ENCODE measurements around the gene CDYL.

The CDYL gene

GRCh38 chr6:4909063-4909706 is 133.0 kb downstream of the CDYL start:
- DNase-seq (ENCODE audit: low read depth), result no peak

DNA sequence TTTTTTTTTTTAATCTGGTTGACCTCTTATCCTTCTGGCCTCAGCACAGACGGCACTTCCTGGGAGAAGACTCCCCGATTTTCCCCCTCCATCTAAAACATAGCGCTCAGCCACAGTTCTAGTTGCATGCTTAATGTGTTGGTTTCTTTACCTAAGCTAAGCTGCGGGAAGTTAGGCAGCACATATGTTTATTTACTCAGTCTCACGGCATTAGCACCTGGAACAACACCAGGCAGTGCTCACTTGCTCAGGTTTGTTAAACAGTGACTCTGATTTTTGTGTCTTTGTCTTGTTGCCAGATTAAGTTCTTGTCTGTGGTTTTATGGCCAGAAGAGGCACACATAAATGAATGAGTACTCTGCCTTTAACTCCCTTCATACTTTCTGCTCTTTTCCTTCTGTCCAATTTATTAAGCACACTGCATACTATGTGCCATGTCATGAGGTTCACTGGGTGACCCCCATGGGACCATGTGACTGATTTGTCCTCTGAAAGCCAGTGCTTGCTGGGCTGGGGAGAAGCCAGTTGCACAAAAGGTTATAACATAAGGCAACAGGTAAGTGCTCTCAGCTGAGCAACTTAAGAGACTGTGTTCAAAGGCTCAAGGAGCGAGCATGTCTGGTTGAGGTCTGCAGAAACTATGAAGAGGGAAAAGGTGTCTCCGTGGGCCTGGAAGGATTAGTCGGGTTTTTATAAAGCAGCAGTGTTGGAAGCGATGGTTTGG is 134.0 kb downstream of the CDYL start:
- DNase-seq (ENCODE audit: low read depth), result no peak

- no peak for DNase-seq (ENCODE audit: low read depth)
These were observed 136.4 kb downstream of the CDYL start for GRCh38 chr6:4912559-4912958.

GRCh38 chr6:4913705-4914419 is 137.7 kb downstream of the CDYL start:
- DNase-seq (ENCODE audit: low read depth), result no peak

GRCh38 chr6:4914420-4915159 is 138.4 kb downstream of the CDYL start:
- DNase-seq (ENCODE audit: low read depth), result no peak

DNA sequence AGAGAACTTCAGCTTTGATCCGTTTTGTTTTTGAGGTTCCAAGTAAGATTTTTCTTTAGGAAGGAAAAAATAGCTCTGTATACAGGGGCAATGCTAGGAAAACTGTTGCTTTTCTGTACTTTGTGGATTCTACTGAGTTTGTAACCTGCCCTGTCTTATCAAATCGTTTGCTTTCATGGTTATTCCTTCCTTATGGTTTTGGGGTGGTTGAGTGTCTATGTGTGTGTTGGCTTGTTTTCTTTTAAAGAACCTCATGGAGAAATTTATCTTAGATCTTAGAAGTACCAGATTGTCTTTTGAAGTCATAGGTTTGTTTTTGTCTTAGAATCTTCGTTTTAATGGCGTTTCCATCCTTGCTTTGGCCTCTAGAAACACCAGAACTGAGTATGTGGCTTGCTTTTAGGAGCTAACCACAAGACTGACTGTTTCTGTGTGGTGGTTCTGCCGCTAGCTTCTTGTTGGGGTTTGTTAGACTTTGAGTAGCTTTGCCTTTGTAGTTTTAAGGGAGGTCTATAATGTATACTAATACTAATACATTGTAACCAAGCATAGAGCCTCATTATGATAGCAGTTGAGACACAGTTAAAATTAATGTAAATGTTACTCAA is 140.9 kb downstream of the CDYL start:
- DNase-seq (ENCODE audit: low read depth), result no peak

GRCh38 chr6:4920914-4921410 is 144.8 kb downstream of the CDYL start:
- no peak for DNase-seq (ENCODE audit: low read depth)

GRCh38 chr6:4922488-4923037 is 146.4 kb downstream of the CDYL start:
- no peak for DNase-seq (ENCODE audit: low read depth)

- no peak for DNase-seq (ENCODE audit: low read depth)
These were observed 146.9 kb downstream of the CDYL start for GRCh38 chr6:4923081-4923480.

DNA sequence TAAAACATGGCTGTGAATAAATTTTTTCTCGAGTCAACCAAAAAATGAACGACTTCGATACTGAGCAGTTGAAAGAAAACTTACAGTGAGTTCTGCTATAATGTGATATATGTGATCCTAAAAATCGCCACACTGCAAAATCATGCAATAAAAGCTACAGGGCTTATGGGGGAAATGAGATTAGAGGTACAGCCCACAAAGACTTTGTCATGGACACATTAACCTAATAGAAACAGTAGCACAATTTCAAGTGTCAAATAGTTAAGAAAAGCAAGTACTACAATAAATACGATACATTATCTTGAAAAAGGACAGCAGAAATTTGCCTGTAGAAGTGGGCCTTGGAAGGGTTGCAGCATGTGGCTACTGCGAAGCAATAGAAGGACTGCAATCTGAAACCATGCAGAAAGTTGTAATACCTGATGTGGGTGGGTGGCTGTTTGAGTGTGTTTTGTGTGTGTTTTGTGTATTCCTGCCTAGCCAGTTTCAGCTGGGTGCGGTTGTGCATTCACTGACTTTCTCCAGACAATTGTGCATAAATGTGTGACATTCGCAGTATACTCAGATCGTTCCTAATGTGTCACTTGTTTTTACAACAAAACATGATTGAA is 148.6 kb downstream of the CDYL start:
- DNase-seq (ENCODE audit: low read depth), result no peak

DNA sequence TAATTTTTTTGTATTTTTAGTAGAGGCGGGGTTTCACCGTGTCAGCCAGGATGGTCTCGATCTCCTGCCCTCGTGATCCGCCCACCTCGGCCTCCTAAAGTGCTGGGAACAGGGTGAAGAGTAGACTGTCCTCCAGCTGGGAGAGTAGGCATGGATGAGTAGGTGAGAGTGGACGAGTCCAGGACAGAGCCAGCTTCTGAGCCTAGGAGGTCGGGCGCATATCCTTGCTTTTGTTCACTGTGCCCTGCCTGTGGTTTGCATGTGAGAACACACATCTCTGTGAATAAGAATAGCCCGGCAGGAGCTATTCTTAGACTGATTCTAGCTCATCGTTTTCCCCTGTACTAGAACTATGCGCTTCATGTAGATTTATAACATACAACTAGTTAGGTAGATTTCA is 149.4 kb downstream of the CDYL start:
- no peak for DNase-seq (ENCODE audit: low read depth)

- DNase-seq (ENCODE audit: low read depth), result no peak
These were observed 152.2 kb downstream of the CDYL start for GRCh38 chr6:4928426-4928825.

DNA sequence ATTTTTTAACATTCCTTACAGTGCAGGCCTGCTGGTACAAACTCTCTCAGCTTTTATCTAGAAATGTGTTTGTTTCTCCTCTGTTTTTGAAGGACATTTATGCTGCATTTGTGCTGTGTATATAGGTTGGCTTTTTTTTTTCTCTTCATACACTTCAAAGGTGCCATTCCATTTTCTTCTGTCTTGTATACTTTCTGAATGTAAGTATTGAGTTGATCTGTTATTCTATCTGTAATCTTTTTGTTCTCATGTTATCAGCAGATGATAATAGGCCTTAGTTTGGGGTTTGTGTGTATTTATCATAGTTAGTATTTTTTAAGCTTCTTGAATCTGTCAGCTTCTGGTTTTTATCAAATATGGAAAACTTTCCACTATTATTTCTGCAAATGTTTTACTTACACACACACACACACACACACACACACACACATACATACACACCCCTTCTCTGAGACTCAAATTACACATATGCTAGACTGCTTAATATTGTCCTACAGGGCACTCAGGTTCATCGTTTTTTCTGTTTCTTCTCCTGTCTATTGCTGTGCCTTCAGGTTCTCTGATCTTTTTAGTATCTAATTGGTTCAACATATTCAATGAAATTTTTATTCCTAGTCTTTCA is 153.0 kb downstream of the CDYL start:
- no peak for DNase-seq (ENCODE audit: low read depth)

DNA sequence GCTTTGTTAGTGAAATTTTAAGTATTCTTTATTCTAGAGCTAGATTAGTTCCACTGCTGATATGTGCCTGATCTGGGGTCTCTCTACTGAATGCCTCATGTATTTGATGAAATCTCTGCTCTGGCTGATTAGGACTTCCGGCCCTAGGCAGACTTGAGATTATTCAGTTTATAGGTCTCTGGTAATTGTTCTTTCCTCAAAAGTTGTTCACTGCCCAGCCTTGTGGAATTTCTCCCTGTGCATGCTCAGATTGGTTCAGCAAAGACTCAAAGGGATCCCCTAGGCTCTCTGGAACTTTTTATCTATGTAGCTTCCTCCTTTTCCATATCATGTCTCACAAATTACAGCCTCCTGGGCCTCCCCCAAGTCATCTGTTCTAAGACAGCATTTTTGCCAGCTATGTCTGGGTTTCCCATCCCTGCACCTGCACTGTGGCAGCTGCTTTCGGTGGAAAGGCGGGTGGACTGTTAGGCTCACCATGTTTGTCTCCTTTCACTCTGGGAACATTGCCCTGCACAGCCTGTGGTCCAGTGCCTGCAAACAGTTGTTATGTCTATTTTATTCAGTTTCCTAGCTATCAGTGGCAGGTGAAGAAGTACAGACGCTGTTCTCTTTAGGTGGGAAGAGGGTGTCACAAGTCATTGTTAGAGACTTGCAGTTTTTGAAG is 154.0 kb downstream of the CDYL start:
- no peak for DNase-seq (ENCODE audit: low read depth)

GRCh38 chr6:4931530-4932227 is 155.5 kb downstream of the CDYL start:
- DNase-seq (ENCODE audit: low read depth), result no peak

DNA sequence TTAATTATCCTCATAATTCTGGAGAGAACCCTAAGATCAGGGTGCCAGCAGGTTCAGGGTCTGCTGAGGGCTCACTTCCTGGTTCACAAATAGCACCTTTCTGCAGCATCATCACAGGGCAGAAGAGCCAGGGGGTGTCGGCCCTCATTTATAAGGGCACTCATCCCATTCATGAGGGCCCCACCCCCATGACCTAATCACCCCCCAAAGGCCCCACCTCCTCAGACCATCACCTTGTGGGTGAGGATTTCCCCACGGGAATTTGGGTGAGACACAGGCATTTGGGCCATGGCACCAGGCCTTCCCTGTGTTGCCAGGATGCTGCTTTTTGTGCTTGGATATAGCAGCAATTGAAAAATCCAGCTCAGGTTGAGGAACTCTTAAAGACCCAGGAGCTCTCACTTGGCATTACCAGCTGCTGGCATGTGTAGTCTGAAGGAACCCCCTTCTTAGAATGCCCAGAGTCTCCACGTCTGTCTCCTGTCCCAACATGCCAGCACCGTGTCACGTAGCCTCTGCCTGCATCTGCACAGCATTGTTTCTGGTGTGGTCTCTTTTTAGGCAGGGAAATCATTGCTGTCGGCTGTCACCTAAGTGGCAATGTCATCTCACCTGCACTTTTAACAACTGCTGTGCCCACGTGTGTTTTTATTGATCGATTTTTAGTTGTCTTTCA is 156.2 kb downstream of the CDYL start:
- DNase-seq (ENCODE audit: low read depth), result no peak

DNA sequence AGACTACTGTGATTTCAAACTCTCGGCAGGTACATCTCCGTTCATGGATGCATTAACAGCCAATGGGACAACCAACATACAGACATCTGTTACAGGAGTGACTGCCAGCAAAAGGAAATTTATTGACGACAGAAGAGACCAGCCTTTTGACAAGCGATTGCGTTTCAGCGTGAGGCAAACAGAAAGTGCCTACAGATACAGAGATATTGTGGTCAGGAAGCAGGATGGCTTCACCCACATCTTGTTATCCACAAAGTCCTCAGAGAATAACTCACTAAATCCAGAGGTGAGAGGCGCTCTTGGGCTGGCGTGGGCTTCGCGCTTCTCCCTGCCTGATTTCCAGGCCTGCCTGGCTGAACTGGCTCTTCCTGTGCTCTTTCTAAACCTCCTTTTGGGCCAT is 159.3 kb downstream of the CDYL start:
- DNase-seq (ENCODE audit: low read depth), result no peak

DNA sequence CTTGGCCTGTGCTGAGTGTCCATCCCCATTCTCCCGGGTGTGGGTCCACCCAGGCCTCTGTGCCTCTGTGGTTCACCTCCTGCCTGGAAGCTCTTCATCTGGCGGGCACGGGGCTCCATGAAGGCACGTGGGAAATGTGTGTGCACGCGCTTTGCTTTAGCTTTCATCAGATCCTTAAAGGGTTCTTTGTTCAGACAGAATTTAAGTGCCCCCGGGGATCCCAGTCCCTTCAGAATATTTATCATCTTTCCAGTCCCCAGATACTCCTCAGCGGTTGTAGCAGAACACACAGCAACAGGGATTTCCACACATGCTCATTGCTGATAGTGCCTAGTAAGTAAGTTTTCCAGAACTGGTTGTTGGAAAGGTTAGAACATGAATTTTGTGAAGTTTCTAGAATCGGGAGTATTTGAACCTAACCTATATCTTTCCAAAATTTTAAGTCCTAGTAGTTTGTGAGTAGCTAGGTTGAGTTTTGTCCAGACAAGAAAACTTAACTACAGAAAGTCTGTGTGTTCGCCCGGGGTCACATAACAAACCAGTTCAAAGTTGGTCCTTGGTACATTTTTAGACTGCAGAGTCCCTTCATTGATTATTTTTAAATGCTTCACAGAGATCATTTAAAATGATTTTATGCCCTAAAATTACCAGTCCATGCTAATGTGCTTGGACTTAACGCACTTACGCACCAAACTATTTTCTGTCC is 159.9 kb downstream of the CDYL start:
- no peak for DNase-seq (ENCODE audit: low read depth)

All from activated gamma-delta T cell treated with anti-CD3 and anti-CD28 coated beads, Interleukin-2, amount 50 U/mL, for 16 hours (primary cell).